GM10266 (cell line): ENCODE results near the gene RNF151.
A peak's percentile ranks its signal among the peaks of the same experiment; 100 is the strongest.

Experiments used
- DNase-seq: peaks from one replicate; pipeline ENCODE4 v3.0.0; 2012; ENCODE audit errors: extremely low spot score
- CTCF ChIP-seq: IDR thresholded peaks from 2 replicates; pipeline ENCODE4 v1.5.1; 2012; ENCODE audit warnings: mild to moderate bottlenecking, low read depth; ENCODE audit not compliant: control insufficient read depth, insufficient read depth; ENCODE audit errors: missing control alignments

Gene RNF151

GRCh38 chr16:1922357-1922756 lies 44.3 kb upstream of the RNF151 start:
- no peak for TF ChIP-seq CTCF
- DNase-seq, result no peak

GRCh38 chr16:1923299-1924034 lies 43.2 kb upstream of the RNF151 start:
- peak; percentile 9 for TF ChIP-seq CTCF
- no peak for DNase-seq

GRCh38 chr16:1924095-1924494 lies 42.6 kb upstream of the RNF151 start:
- TF ChIP-seq CTCF, result no peak
- no peak for DNase-seq

GRCh38 chr16:1926271-1926670 lies 40.4 kb upstream of the RNF151 start:
- no peak for TF ChIP-seq CTCF

GRCh38 chr16:1929105-1929504 lies 37.6 kb upstream of the RNF151 start:
- peak; percentile 58 for DNase-seq
- no peak for TF ChIP-seq CTCF

More at GRCh38 chr16:1926271-1926670, 40.4 kb upstream of the RNF151 start:
- DNase-seq, result no peak

- TF ChIP-seq CTCF, result peak; percentile 98
- DNase-seq, result peak; percentile 99
These were observed 36.9 kb upstream of the RNF151 start for GRCh38 chr16:1929578-1930337.

- no peak for DNase-seq
- TF ChIP-seq CTCF, result no peak
These were observed 36.3 kb upstream of the RNF151 start for GRCh38 chr16:1930338-1930720.
